CD14-positive monocyte (primary cell): ENCODE results near the gene DCLK2. TPM values are rescaled to one million over a fixed set of nuclear protein-coding genes. Genes with fewer than 3 reads are reported as not detected.

Experiments used
- DNase-seq, 3 donors: peaks; one replicate each; pipeline ENCODE4 v3.0.0-alpha.2; 2011 to 2022
- H2AFZ ChIP-seq: 2 replicates; pipeline ENCODE4 v1.6.0; 2012; ENCODE audit warnings: mild to moderate bottlenecking, low read depth, low read length, inconsistent platforms; ENCODE audit not compliant: insufficient read depth, poor library complexity, severe bottlenecking
- H3K27ac ChIP-seq, 2 donors: 1 replicate in 1 of 2; 2 replicates in 1 of 2; pipeline ENCODE4 v1.5.1; 2012 to 2013; ENCODE audit warnings: low read length in 2 of 2, control low read depth in 1 of 2, inconsistent platforms in 1 of 2, low read depth in 1 of 2, mild to moderate bottlenecking in 1 of 2
- H3K27me3 ChIP-seq, 2 donors: one replicate each; pipeline versions ENCODE4 v1.6.0 to v1.6.1; 2011 to 2013; ENCODE audit warnings: low read length in 2 of 2; ENCODE audit not compliant: control insufficient read depth in 2 of 2, insufficient read depth in 2 of 2
- H3K36me3 ChIP-seq, 2 donors: replicated peaks in 1 of 2; 1 replicate in 1 of 2; 2 replicates in 1 of 2; pipeline versions ENCODE4 v1.5.1 to v1.6.1; 2012 to 2013; ENCODE audit warnings: low read length in 2 of 2, control low read depth in 1 of 2, inconsistent platforms in 1 of 2, mild to moderate bottlenecking in 1 of 2; ENCODE audit not compliant: insufficient read depth in 2 of 2, control insufficient read depth in 1 of 2
- H3K4me1 ChIP-seq, 2 donors: 1 replicate in 1 of 2; 2 replicates in 1 of 2; pipeline versions ENCODE4 v1.5.1 to v1.6.1; 2012 to 2013; ENCODE audit warnings: low read length in 2 of 2, control low read depth in 1 of 2, inconsistent platforms in 1 of 2, mild to moderate bottlenecking in 1 of 2, moderate library complexity in 1 of 2; ENCODE audit not compliant: insufficient read depth in 2 of 2, control insufficient read depth in 1 of 2
- H3K4me2 ChIP-seq: replicated peaks from 2 replicates; pipeline ENCODE3; 2012; ENCODE audit warnings: low read length, moderate library complexity, mild to moderate bottlenecking; ENCODE audit not compliant: poor library complexity, severe bottlenecking; ENCODE audit errors: extremely low read depth
- H3K4me3 ChIP-seq, 3 experiments: fragments of 200-600 bp in 1 of 3; sonication (generic) in 1 of 3; replicated peaks in 1 of 3; 1 replicate in 2 of 3; 2 replicates in 1 of 3; pipeline ENCODE4 v1.5.1; 2011 to 2013; ENCODE audit warnings: low read length in 3 of 3, mild to moderate bottlenecking in 3 of 3, control low read depth in 2 of 3, low read depth in 2 of 3, inconsistent platforms in 1 of 3, moderate library complexity in 1 of 3
- H3K79me2 ChIP-seq: 2 replicates; pipeline ENCODE4 v1.6.0; 2012; ENCODE audit warnings: mild to moderate bottlenecking, control low read depth, inconsistent platforms, low read length, moderate library complexity; ENCODE audit not compliant: insufficient read depth
- H3K9ac ChIP-seq: 2 replicates; pipeline ENCODE4 v1.6.0; 2017; ENCODE audit warnings: low read length, mild to moderate bottlenecking; ENCODE audit not compliant: insufficient read depth, poor library complexity, severe bottlenecking
- H3K9me3 ChIP-seq, 2 donors: replicated peaks in 1 of 2; 1 replicate in 1 of 2; 2 replicates in 1 of 2; pipeline versions ENCODE4 v1.5.1 to v1.6.1; 2012 to 2013; ENCODE audit warnings: low read length in 2 of 2, control low read depth in 1 of 2; ENCODE audit not compliant: control insufficient read depth in 1 of 2, insufficient read depth in 1 of 2
- H4K20me1 ChIP-seq: 2 replicates; pipeline ENCODE4 v1.6.0; 2012; ENCODE audit warnings: mild to moderate bottlenecking, low read length, control low read depth, moderate library complexity; ENCODE audit not compliant: insufficient read depth
- H3K27ac Mint-ChIP-seq, 7 donors: one replicate each; pipeline ENCODE4 v1.8.0; 2020; ENCODE audit warnings: mild to moderate bottlenecking in 7 of 7, mixed read lengths in 7 of 7, moderate library complexity in 6 of 7, inconsistent platforms in 2 of 7
- H3K27me3 Mint-ChIP-seq, 3 donors: one replicate each; pipeline ENCODE4 v1.8.0; 2021 to 2022; ENCODE audit warnings: low read depth in 3 of 3, mild to moderate bottlenecking in 3 of 3, mixed read lengths in 3 of 3, moderate library complexity in 3 of 3, inconsistent platforms in 1 of 3
- H3K36me3 Mint-ChIP-seq, 2 donors: one replicate each; pipeline ENCODE4 v1.8.0; 2020; ENCODE audit warnings: mixed read lengths in 2 of 2, inconsistent platforms in 1 of 2, mild to moderate bottlenecking in 1 of 2
- H3K4me1 Mint-ChIP-seq: one replicate; pipeline ENCODE4 v1.8.0; 2020; ENCODE audit warnings: mild to moderate bottlenecking, mixed read lengths
- H3K4me3 Mint-ChIP-seq, 2 donors: one replicate each; pipeline ENCODE4 v1.8.0; 2020; ENCODE audit warnings: mild to moderate bottlenecking in 2 of 2, mixed read lengths in 2 of 2, moderate library complexity in 1 of 2
- H3K9me3 Mint-ChIP-seq, 7 donors: one replicate each; pipeline ENCODE4 v1.8.0; 2020 to 2022; ENCODE audit warnings: mixed read lengths in 7 of 7, mild to moderate bottlenecking in 6 of 7, moderate library complexity in 6 of 7, inconsistent platforms in 2 of 7
- CTCF ChIP-seq: fragments of 200-600 bp; IDR thresholded peaks from one replicate; pipeline ENCODE4 v1.8.0; 2022; ENCODE audit warnings: antibody characterized with exemption, mild to moderate bottlenecking
- WGBS: methylation state at CpG from one replicate; pipeline ENCODE4 v1.1.5; 2013; ENCODE audit warnings: missing lambda C conversion rate; ENCODE audit not compliant: insufficient coverage; 5-methylcytosine and 5-hydroxymethylcytosine counted together
- intact Hi-C, 2 donors: fragments of 100-400 bp; cut with micrococcal nuclease; formaldehyde crosslinking; loops; one replicate each; pipeline versions ENCODE4 v1.15.0 to v1.15.1; 2023
- polyA plus RNA-seq, 3 donors: library from polyadenylated mRNA; depleted of rRNA in 1 of 3; unstranded in 2 of 3; stranded (reverse) in 1 of 3; fragments of 300-500 nt in 2 of 3; fragments of >200 nt in 1 of 3; fragmentation: Illumina TruSeq in 2 of 3; gene quantifications; 1 replicate in 2 of 3; 2 replicates in 1 of 3; pipeline ENCODE4 v1.2.3, GENCODE V29; 2012 to 2021
- small RNA-seq: library from RNA; depleted of rRNA; stranded (forward); fragments of <200 nt; gene quantifications from one replicate; pipeline ENCODE3, GENCODE V24; 2012; ENCODE audit warnings: low read depth; ENCODE audit not compliant: insufficient read length

The DCLK2 gene
- polyA plus RNA-seq, 3 donors: 0.13 TPM; not detected in 2

- H2AFZ ChIP-seq: no peak overlapping the region
- H3K4me1 ChIP-seq: peaks cover 4 to 5% of the 10 kb centered on the region in 2 donors
- TF ChIP-seq CTCF: no peak
- no peaks in the 10 kb centered on the region for H3K27me3 ChIP-seq
- no peak for DNase-seq
- no peaks in the 10 kb centered on the region for H3K36me3 ChIP-seq
- H3K9ac ChIP-seq: no peak overlapping the region
- H3K9me3 Mint-ChIP-seq: peaks cover 0 to 7% (median 1%) of the 10 kb centered on the region in 7 donors
- H3K4me3 ChIP-seq: no peak overlapping the region
- peaks cover 0 to 2% (median 0%) of the 10 kb centered on the region in 3 donors for H3K27me3 Mint-ChIP-seq
- no peak overlapping the region for H3K27ac ChIP-seq
- WGBS: no CpG with 5 or more reads among the region's 2 CpGs
- intact Hi-C loops: no loop called here
- H3K79me2 ChIP-seq: no peaks in the 10 kb centered on the region
- H3K4me2 ChIP-seq: no peak overlapping the region
- H3K4me3 Mint-ChIP-seq: no peak overlapping the region
- H4K20me1 ChIP-seq: no peaks in the 10 kb centered on the region
- H3K4me1 Mint-ChIP-seq: peaks cover 3% of the 10 kb centered on the region
- no peak overlapping the region for H3K27ac Mint-ChIP-seq
- H3K36me3 Mint-ChIP-seq: peaks cover 0 to 4% of the 10 kb centered on the region in 2 donors
- no peaks in the 10 kb centered on the region for H3K9me3 ChIP-seq
Measured at GRCh38 chr4:150305995-150306394, 227.8 kb downstream of the DCLK2 start.

GRCh38 chr4:150306719-150307118 is 228.5 kb downstream of the DCLK2 start:
- peaks cover 4 to 5% of the 10 kb centered on the region in 2 donors for H3K4me1 ChIP-seq
- no peak overlapping the region for H3K27ac ChIP-seq
- H3K9me3 Mint-ChIP-seq: peaks cover 0 to 7% (median 1%) of the 10 kb centered on the region in 7 donors
- H2AFZ ChIP-seq: no peak overlapping the region
- no peak overlapping the region for H3K4me3 Mint-ChIP-seq
- no peak for TF ChIP-seq CTCF
- intact Hi-C loops: no loop called here
- H3K9ac ChIP-seq: no peak overlapping the region
- H3K27ac Mint-ChIP-seq: no peak overlapping the region
- no peaks in the 10 kb centered on the region for H4K20me1 ChIP-seq
- H3K27me3 ChIP-seq: no peaks in the 10 kb centered on the region
- no CpG with 5 or more reads among the region's 1 CpG for whole genome bisulfite sequencing
- peaks cover 0 to 2% (median 0%) of the 10 kb centered on the region in 3 donors for H3K27me3 Mint-ChIP-seq
- H3K79me2 ChIP-seq: no peaks in the 10 kb centered on the region
- no peak overlapping the region for H3K4me2 ChIP-seq
- H3K4me3 ChIP-seq: no peak overlapping the region
- H3K4me1 Mint-ChIP-seq: peaks cover 3% of the 10 kb centered on the region
- DNase-seq: no peak
- no peaks in the 10 kb centered on the region for H3K36me3 ChIP-seq
- H3K9me3 ChIP-seq: no peaks in the 10 kb centered on the region
- H3K36me3 Mint-ChIP-seq: peaks cover 0 to 4% of the 10 kb centered on the region in 2 donors

Small RNAs within 50 kb of the gene (small RNA-seq; reads per million reads assigned to genes)
- gene RNU7-194P: not detected
